ENCODE data around the gene PDE8A. TPM values are rescaled to one million over a fixed set of nuclear protein-coding genes. Genes with fewer than 3 reads are reported as not detected.
A peak's percentile ranks its signal among the peaks of the same experiment; 100 is the strongest.

The PDE8A gene
- total and polyA plus RNA-seq, 10 of the 15 experiments (the other 5 are each of a cell fraction or from before 2014, with no cell fraction given), result 6.7 to 69.2 (median 27.2) TPM

GRCh38 chr15:85010071-85010385 lies 28.4 kb downstream of the PDE8A start:
- Histone ChIP-seq H3K79me2 (ENCODE audit: control insufficient read depth, insufficient read depth, low read length) (peaks cover 61% of the 10 kb centered on the region), H3K36me3 (ENCODE audit: control insufficient read depth in 2 of 2, insufficient read depth in 2 of 2, low read length in 1 of 2) (no peaks in the 10 kb centered on the region; a peak in 1 of 4 replicates), H3K9ac (ENCODE audit: control insufficient read depth, insufficient read depth, low read length) (no peak overlapping the region), H3K4me1 (ENCODE audit: control insufficient read depth, insufficient read depth, low read length) (peaks cover 47% of the 10 kb centered on the region), H3K27ac (ENCODE audit: control insufficient read depth, insufficient read depth) (no peak overlapping the region), H3K27me3 (replicated peaks in 1 of 2; ENCODE audit: control insufficient read depth in 2 of 2, insufficient read depth in 2 of 2, low read length in 1 of 2) (no peaks in the 10 kb centered on the region), H3K9me3 (replicated peaks; ENCODE audit: control insufficient read depth, insufficient read depth, low read length) (peaks cover 1% of the 10 kb centered on the region; the same call in 2 of the 3 replicates), H3K4me2 (ENCODE audit: control insufficient read depth, insufficient read depth) (peak overlapping the region; percentile 15), H4K20me1 (ENCODE audit: control insufficient read depth, insufficient read depth) (no peaks in the 10 kb centered on the region), H3K4me3 (no peak overlapping the region), H2AFZ (ENCODE audit: control insufficient read depth, low read depth, low read length) (no peak overlapping the region)
- ChIA-PET CTCF (interaction anchor here (1.3 to 2.6 kb wide), 6 partner anchors 10 to 34 kb away, joined by 4 to 16 read pairs (median 7); no protein-coding TSS in a partner anchor), SMC1A (ENCODE audit: uncharacterized antibody, unreplicated experiment) (interaction anchor here (0.9 to 4.6 kb wide), 11 partner anchors 11 to 54 kb away, joined by 3 to 27 read pairs (median 9); partner anchors contain the start of gene PDE8A), POLR2A (interaction anchor here (2.1 to 5.3 kb wide), 3 partner anchors 10 to 22 kb away, joined by 11 to 34 read pairs (median 12); no protein-coding TSS in a partner anchor), RAD21 (ENCODE audit: unreplicated experiment) (interaction anchor here (0.8 to 3.7 kb wide), 11 partner anchors 14 to 36 kb away, joined by 3 to 21 read pairs (median 5); no protein-coding TSS in a partner anchor)
- intact Hi-C loops (cut with micrococcal nuclease; ENCODE audit: unreplicated experiment), result no loop called here
- ATAC-seq (peak; percentile 47), FAIRE-seq (no peak), DNase-seq (ENCODE audit: low read depth, low spot score) (no peak)
- TF ChIP-seq KLF5 (IDR thresholded peaks at IDR 0.05; ENCODE audit: partially characterized antibody), result no peak
- BruUV-seq (replicated peaks), result no TSS peak
- in situ Hi-C loops (cut with MboI), result no loop called here

- POLR2A ChIA-PET, result interaction anchor here (2.1 to 5.3 kb wide), 3 partner anchors 11 to 22 kb away, joined by 11 to 34 read pairs (median 12); no protein-coding TSS in a partner anchor
- TF ChIP-seq MTA2 (IDR thresholded peaks at IDR 0.05; ENCODE audit: low read depth), result peak; percentile 68; the same call in 1 of the 2 replicates
- 0 out of 2 replicates have a peak, but pooled peaks have one; percentile 10 for TF ChIP-seq GATAD2B (conservative IDR thresholded peaks at IDR 0.05; ENCODE audit: low read depth)
- peak; percentile 30; the same call in 1 of the 2 replicates for TF ChIP-seq PKNOX1 (IDR thresholded peaks at IDR 0.05)
- TF ChIP-seq ATF7 (IDR thresholded peaks at IDR 0.05; ENCODE audit: low read depth), result 0 out of 2 replicates have a peak, but pooled peaks have one; percentile 42
- no peak for TF ChIP-seq GABPA (IDR thresholded peaks at IDR 0.05; ENCODE audit: low read depth)
- TF ChIP-seq ZZZ3 (IDR thresholded peaks at IDR 0.05; ENCODE audit: control insufficient read depth, insufficient read length, low read depth), result no peak
- TF ChIP-seq MEF2B (IDR thresholded peaks at IDR 0.05; ENCODE audit: partially characterized antibody, poor library complexity, severe bottlenecking), result peak; percentile 87
- TF ChIP-seq EZH2 (IDR thresholded peaks at IDR 0.05; ENCODE audit: borderline replicate concordance, control insufficient read depth, low read depth, low read length), result no peak
- TF ChIP-seq PRDM15 (CRISPR knock-in tag; IDR thresholded peaks at IDR 0.05), result 0 out of 2 replicates have a peak, but pooled peaks have one; percentile 24
These were observed 28.9 kb downstream of the PDE8A start for GRCh38 chr15:85010386-85011159.

More at GRCh38 chr15:85010386-85011159, 28.9 kb downstream of the PDE8A start:
- ATAC-seq, result peak; percentile 70
- ChIA-PET SMC1A (ENCODE audit: uncharacterized antibody, unreplicated experiment) (interaction anchor here (1.0 to 4.6 kb wide), 10 partner anchors 10 to 55 kb away, joined by 4 to 27 read pairs (median 10); partner anchors contain the start of gene PDE8A), CTCF (interaction anchor here (1.3 to 2.6 kb wide), 6 partner anchors 10 to 34 kb away, joined by 4 to 16 read pairs (median 7); no protein-coding TSS in a partner anchor), RAD21 (ENCODE audit: unreplicated experiment) (interaction anchor here (0.8 to 3.7 kb wide), 15 partner anchors 13 to 302 kb away, joined by 3 to 21 read pairs (median 4); no protein-coding TSS in a partner anchor)
- H3K4me3 ChIP-seq, result no peak overlapping the region
- no peak for FAIRE-seq
- no peak overlapping the region for H2AFZ ChIP-seq (ENCODE audit: control insufficient read depth, low read depth, low read length)
- H3K79me2 ChIP-seq (ENCODE audit: control insufficient read depth, insufficient read depth, low read length), result peaks cover 64% of the 10 kb centered on the region
- peaks cover 50% of the 10 kb centered on the region for H3K4me1 ChIP-seq (ENCODE audit: control insufficient read depth, insufficient read depth, low read length)
- H3K4me2 ChIP-seq (ENCODE audit: control insufficient read depth, insufficient read depth), result peak overlapping the region; percentile 15
- no peaks in the 10 kb centered on the region for H3K27me3 ChIP-seq (replicated peaks in 1 of 2; ENCODE audit: control insufficient read depth in 2 of 2, insufficient read depth in 2 of 2, low read length in 1 of 2)
- H3K36me3 ChIP-seq (ENCODE audit: control insufficient read depth in 2 of 2, insufficient read depth in 2 of 2, low read length in 1 of 2), result no peaks in the 10 kb centered on the region; a peak in 1 of 4 replicates
- 16% methylated on average over 3 of the region's 3 CpGs for WGBS (ENCODE audit: insufficient coverage, insufficient replicate concordance, low lambda C conversion rate, missing lambda C conversion rate)
- intact Hi-C loops (cut with micrococcal nuclease; ENCODE audit: unreplicated experiment) (no loop called here), in situ Hi-C loops (cut with MboI) (no loop called here)
- H4K20me1 ChIP-seq (ENCODE audit: control insufficient read depth, insufficient read depth), result no peaks in the 10 kb centered on the region
- no peak overlapping the region for H3K9ac ChIP-seq (ENCODE audit: control insufficient read depth, insufficient read depth, low read length)
- H3K27ac ChIP-seq (ENCODE audit: control insufficient read depth, insufficient read depth), result peak overlapping the region; percentile 56
- peaks cover 1% of the 10 kb centered on the region; the same call in 2 of the 3 replicates for H3K9me3 ChIP-seq (replicated peaks; ENCODE audit: control insufficient read depth, insufficient read depth, low read length)
- no peak for DNase-seq (ENCODE audit: low read depth, low spot score)
- BruUV-seq (replicated peaks), result no TSS peak
